Measurements from ENCODE around the gene MNX1. TPM values are rescaled to one million over a fixed set of nuclear protein-coding genes. Genes with fewer than 3 reads are reported as not detected.
A peak's percentile ranks its signal among the peaks of the same experiment; 100 is the strongest.

Gene MNX1
- total RNA-seq, 5 donors from 2014 or later (not counting 1 experiment from before 2014, with no cell fraction given) = 0.10 to 0.30 TPM; not detected in 3

DNA sequence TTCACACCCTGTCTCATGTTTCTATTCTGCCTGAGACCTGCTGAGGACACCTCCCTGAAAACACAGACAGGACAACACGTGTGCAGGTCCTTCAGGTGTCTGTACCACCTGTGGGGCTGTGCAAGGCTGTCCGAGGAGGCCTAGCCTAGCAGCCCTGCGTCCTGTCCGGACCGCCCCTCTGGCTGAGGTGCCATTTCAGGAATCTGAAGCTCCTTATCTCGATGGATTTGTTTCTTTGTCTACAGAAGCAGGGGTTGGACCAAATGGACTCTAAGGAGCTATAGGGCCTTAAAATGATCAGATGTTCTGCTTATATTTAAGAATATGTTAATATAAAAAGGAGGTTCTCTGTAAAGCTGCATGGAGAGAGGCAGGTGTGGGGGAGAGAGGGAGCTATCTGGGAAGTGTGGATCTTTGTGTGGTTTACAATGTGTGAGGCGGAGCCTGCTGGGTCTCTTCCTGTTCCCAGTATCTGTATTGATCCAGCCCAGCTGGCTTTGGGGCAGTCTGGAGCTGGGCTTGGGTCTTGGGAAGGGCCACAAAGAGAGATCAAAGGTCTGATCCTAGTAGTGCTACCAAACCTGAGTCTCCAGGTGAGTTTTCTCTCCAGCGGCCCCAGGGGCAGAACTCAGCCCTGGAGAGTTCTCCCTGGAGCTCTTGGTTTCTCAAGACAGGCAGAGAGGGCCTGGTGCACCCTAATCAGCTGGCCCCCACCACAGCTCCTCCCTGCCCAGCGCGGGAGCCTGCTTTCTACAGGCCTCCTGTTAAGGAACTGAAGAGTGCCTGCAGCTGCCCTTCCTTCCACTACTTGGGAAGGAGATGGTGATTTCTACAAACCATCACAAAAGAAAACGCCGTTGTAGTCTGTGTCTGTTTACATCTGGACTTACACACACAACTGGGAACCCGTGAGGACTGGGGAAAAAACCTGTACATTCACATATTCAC lies 3.4 kb upstream of the MNX1 start:
- POLR2A ChIA-PET = no interaction called here
- no peak overlapping the region for H3K4me3 ChIP-seq (ENCODE audit: control insufficient read depth in 1 of 2, extremely low read depth in 1 of 2, low read length in 1 of 2)
- Mint-ChIP-seq H3K36me3 (no peaks in the 10 kb centered on the region), H3K4me3 (no peak overlapping the region), H3K9me3 (no peaks in the 10 kb centered on the region), H3K27ac (no peak overlapping the region), H3K27me3 (peaks cover 50 to 81% of the 10 kb centered on the region in 2 donors), H3K4me1 (peaks cover 16 to 28% (median 23%) of the 10 kb centered on the region in 3 donors)
- CTCF ChIA-PET = no interaction called here
- no peaks in the 10 kb centered on the region for H3K36me3 ChIP-seq (ENCODE audit: control insufficient read depth in 2 of 2, extremely low read depth in 1 of 2, insufficient read depth in 1 of 2, low read length in 1 of 2)
- H3K4me1 ChIP-seq (ENCODE audit: control insufficient read depth in 1 of 2, extremely low read depth in 1 of 2, insufficient read depth in 2 of 2, low read length in 2 of 2) = peaks cover 0 to 33% of the 10 kb centered on the region in 2 experiments
- H3K27me3 ChIP-seq (replicated peaks in 1 of 2; ENCODE audit: control insufficient read depth in 2 of 2, extremely low read depth in 1 of 2, insufficient read depth in 2 of 2, low read length in 1 of 2) = peaks cover 15 to 81% of the 10 kb centered on the region in 2 experiments
- DNase-seq (no peak), ATAC-seq (replicated peaks in 1 of 4) (no peak)
- no peak overlapping the region for H3K27ac ChIP-seq (ENCODE audit: low read length)
- no peaks in the 10 kb centered on the region for H3K9me3 ChIP-seq
- 22% methylated on average over 7 of the region's 13 CpGs for WGBS (ENCODE audit: insufficient coverage)

DNA sequence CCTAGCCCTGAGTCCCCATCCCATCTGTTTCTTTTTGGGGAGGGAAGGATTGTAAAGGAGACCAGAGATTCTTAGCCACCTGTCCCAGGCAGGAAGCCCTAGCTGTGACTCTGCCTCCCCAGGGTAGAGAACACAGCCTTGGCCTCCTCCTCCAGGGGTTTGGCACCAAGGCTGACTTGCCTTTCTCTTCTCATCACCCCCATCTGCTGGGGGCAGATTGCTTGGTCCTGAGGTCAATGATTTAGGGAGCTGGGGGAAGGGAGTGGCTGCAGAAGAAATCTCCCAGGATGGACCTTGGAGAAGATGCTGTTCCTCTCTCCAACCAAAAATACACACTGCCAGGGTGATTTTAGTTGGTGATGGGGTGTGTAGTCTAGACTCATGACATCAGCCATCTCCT lies 2.6 kb upstream of the MNX1 start:
- Mint-ChIP-seq H3K4me1 (peaks cover 16 to 26% (median 19%) of the 10 kb centered on the region in 3 donors), H3K27me3 (peaks cover 49 to 82% of the 10 kb centered on the region in 2 donors), H3K9me3 (no peaks in the 10 kb centered on the region), H3K36me3 (no peaks in the 10 kb centered on the region), H3K4me3 (peak overlapping the region in 1 of 3 donors; percentile 63), H3K27ac (no peak overlapping the region)
- H3K4me1 ChIP-seq (ENCODE audit: control insufficient read depth in 1 of 2, extremely low read depth in 1 of 2, insufficient read depth in 2 of 2, low read length in 2 of 2) = peaks cover 0 to 28% of the 10 kb centered on the region in 2 experiments
- POLR2A ChIA-PET = no interaction called here
- H3K4me3 ChIP-seq (ENCODE audit: control insufficient read depth in 1 of 2, extremely low read depth in 1 of 2, low read length in 1 of 2) = no peak overlapping the region
- no peaks in the 10 kb centered on the region for H3K9me3 ChIP-seq
- no peak for ATAC-seq (replicated peaks in 1 of 4)
- CTCF ChIA-PET = no interaction called here
- peaks cover 13 to 81% of the 10 kb centered on the region in 2 experiments for H3K27me3 ChIP-seq (replicated peaks in 1 of 2; ENCODE audit: control insufficient read depth in 2 of 2, extremely low read depth in 1 of 2, insufficient read depth in 2 of 2, low read length in 1 of 2)
- H3K27ac ChIP-seq (ENCODE audit: low read length) = no peak overlapping the region
- H3K36me3 ChIP-seq (ENCODE audit: control insufficient read depth in 2 of 2, extremely low read depth in 1 of 2, insufficient read depth in 1 of 2, low read length in 1 of 2) = no peaks in the 10 kb centered on the region
- DNase-seq = no peak

- no peak overlapping the region for H3K27ac ChIP-seq (ENCODE audit: low read length)
- ATAC-seq (replicated peaks in 1 of 4) (no peak), DNase-seq (no peak)
- Mint-ChIP-seq H3K9me3 (no peaks in the 10 kb centered on the region), H3K4me1 (peaks cover 16 to 26% (median 17%) of the 10 kb centered on the region in 3 donors), H3K27ac (no peak overlapping the region), H3K27me3 (peaks cover 49 to 85% of the 10 kb centered on the region in 2 donors), H3K36me3 (no peaks in the 10 kb centered on the region), H3K4me3 (peak overlapping the region in 2 of 3 donors; percentile 47 to 63)
- CTCF ChIA-PET = interaction anchor here in 1 of 2 donors (0.8 kb wide), 1 partner anchor 70 kb away, joined by 6 read pairs; no protein-coding TSS in a partner anchor
- H3K36me3 ChIP-seq (ENCODE audit: control insufficient read depth in 2 of 2, extremely low read depth in 1 of 2, insufficient read depth in 1 of 2, low read length in 1 of 2) = no peaks in the 10 kb centered on the region
- H3K9me3 ChIP-seq = no peaks in the 10 kb centered on the region
- POLR2A ChIA-PET = no interaction called here
- peaks cover 0 to 24% of the 10 kb centered on the region in 2 experiments for H3K4me1 ChIP-seq (ENCODE audit: control insufficient read depth in 1 of 2, extremely low read depth in 1 of 2, insufficient read depth in 2 of 2, low read length in 2 of 2)
- WGBS (ENCODE audit: insufficient coverage) = no CpG with 5 or more reads among the region's 10 CpGs
- peak overlapping the region in 1 of 2 donors; percentile 53 for H3K4me3 ChIP-seq (ENCODE audit: control insufficient read depth in 1 of 2, extremely low read depth in 1 of 2, low read length in 1 of 2)
- peaks cover 20 to 81% of the 10 kb centered on the region in 2 experiments for H3K27me3 ChIP-seq (replicated peaks in 1 of 2; ENCODE audit: control insufficient read depth in 2 of 2, extremely low read depth in 1 of 2, insufficient read depth in 2 of 2, low read length in 1 of 2)
Measured at GRCh38 chr7:157012113-157012547, 1.7 kb upstream of the MNX1 start.

GRCh38 chr7:157011333-157012112 lies 1.1 kb upstream of the MNX1 start:
- peak overlapping the region; percentile 26 to 53 for H3K4me3 ChIP-seq (ENCODE audit: control insufficient read depth in 1 of 2, extremely low read depth in 1 of 2, low read length in 1 of 2)
- H3K36me3 ChIP-seq (ENCODE audit: control insufficient read depth in 2 of 2, extremely low read depth in 1 of 2, insufficient read depth in 1 of 2, low read length in 1 of 2) = no peaks in the 10 kb centered on the region
- Mint-ChIP-seq H3K9me3 (no peaks in the 10 kb centered on the region), H3K27ac (peak overlapping the region in 1 of 2 donors; percentile 41), H3K4me3 (peak overlapping the region; percentile 47 to 63 (median 52)), H3K4me1 (peaks cover 16 to 23% (median 16%) of the 10 kb centered on the region in 3 donors), H3K36me3 (no peaks in the 10 kb centered on the region), H3K27me3 (peaks cover 49 to 84% of the 10 kb centered on the region in 2 donors)
- CTCF ChIA-PET = interaction anchor here in 1 of 2 donors (0.8 kb wide), 1 partner anchor 70 kb away, joined by 6 read pairs; no protein-coding TSS in a partner anchor
- H3K9me3 ChIP-seq = no peaks in the 10 kb centered on the region
- DNase-seq (no peak), ATAC-seq (replicated peaks in 1 of 4) (no peak)
- no peak overlapping the region for H3K27ac ChIP-seq (ENCODE audit: low read length)
- POLR2A ChIA-PET = no interaction called here
- H3K4me1 ChIP-seq (ENCODE audit: control insufficient read depth in 1 of 2, extremely low read depth in 1 of 2, insufficient read depth in 2 of 2, low read length in 2 of 2) = peaks cover 0 to 22% of the 10 kb centered on the region in 2 experiments
- H3K27me3 ChIP-seq (replicated peaks in 1 of 2; ENCODE audit: control insufficient read depth in 2 of 2, extremely low read depth in 1 of 2, insufficient read depth in 2 of 2, low read length in 1 of 2) = peaks cover 20 to 81% of the 10 kb centered on the region in 2 experiments
- WGBS (ENCODE audit: insufficient coverage) = 5% methylated on average over 18 of the region's 37 CpGs

GRCh38 chr7:157009778-157010587 lies 480 bp downstream of the MNX1 start:
- WGBS (ENCODE audit: insufficient coverage) = under 1% methylated on average over 130 of the region's 130 CpGs
- H3K27me3 Mint-ChIP-seq = peaks cover 38 to 74% of the 10 kb centered on the region in 2 donors
- Histone ChIP-seq H3K36me3 (ENCODE audit: control insufficient read depth in 2 of 2, extremely low read depth in 1 of 2, insufficient read depth in 1 of 2, low read length in 1 of 2) (no peaks in the 10 kb centered on the region), H3K9me3 (no peaks in the 10 kb centered on the region), H3K27ac (ENCODE audit: low read length) (no peak overlapping the region), H3K4me3 (ENCODE audit: control insufficient read depth in 1 of 2, extremely low read depth in 1 of 2, low read length in 1 of 2) (peak overlapping the region in 1 of 2 donors; percentile 58), H3K27me3 (replicated peaks in 1 of 2; ENCODE audit: control insufficient read depth in 2 of 2, extremely low read depth in 1 of 2, insufficient read depth in 2 of 2, low read length in 1 of 2) (peaks cover 16 to 80% of the 10 kb centered on the region in 2 experiments), H3K4me1 (ENCODE audit: control insufficient read depth in 1 of 2, extremely low read depth in 1 of 2, insufficient read depth in 2 of 2, low read length in 2 of 2) (peaks cover 0 to 24% of the 10 kb centered on the region in 2 experiments)
- ATAC-seq (replicated peaks in 1 of 4) (peak in 3 of 4 experiments; percentile 6 to 18 (median 17)), DNase-seq (peak in 1 of 35 experiments; percentile 25)
- H3K9me3 Mint-ChIP-seq = no peaks in the 10 kb centered on the region
- no peaks in the 10 kb centered on the region for H3K36me3 Mint-ChIP-seq
- H3K27ac Mint-ChIP-seq = no peak overlapping the region
- H3K4me3 Mint-ChIP-seq = peak overlapping the region in 2 of 3 donors; percentile 57 to 68
- ChIA-PET CTCF (no interaction called here), POLR2A (no interaction called here)
- peaks cover 11 to 19% (median 12%) of the 10 kb centered on the region in 3 donors for H3K4me1 Mint-ChIP-seq
